ENCODE measurements around the gene PRDM16.

DNA sequence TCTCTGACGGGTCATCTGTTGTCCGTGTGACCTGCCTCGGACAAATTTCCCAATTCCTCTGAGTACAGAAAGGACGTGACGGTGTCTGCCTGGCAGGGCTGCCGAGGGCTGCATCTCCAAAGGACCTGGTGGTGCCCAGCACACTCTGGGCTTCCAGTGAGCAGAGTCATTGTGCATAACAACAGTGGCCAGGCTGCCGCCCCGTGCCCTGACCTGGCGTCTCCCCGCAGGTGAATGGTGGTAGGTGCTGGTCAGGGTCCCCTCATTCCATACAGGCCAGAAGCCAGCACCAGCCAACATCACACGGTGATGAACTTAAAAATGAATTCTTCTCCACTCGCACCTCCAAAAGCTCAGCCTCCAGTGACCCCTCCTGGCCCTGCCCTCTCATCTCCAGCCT, 28.2 kb downstream of the PRDM16 start:
- TF ChIP-seq, protein P1, sequence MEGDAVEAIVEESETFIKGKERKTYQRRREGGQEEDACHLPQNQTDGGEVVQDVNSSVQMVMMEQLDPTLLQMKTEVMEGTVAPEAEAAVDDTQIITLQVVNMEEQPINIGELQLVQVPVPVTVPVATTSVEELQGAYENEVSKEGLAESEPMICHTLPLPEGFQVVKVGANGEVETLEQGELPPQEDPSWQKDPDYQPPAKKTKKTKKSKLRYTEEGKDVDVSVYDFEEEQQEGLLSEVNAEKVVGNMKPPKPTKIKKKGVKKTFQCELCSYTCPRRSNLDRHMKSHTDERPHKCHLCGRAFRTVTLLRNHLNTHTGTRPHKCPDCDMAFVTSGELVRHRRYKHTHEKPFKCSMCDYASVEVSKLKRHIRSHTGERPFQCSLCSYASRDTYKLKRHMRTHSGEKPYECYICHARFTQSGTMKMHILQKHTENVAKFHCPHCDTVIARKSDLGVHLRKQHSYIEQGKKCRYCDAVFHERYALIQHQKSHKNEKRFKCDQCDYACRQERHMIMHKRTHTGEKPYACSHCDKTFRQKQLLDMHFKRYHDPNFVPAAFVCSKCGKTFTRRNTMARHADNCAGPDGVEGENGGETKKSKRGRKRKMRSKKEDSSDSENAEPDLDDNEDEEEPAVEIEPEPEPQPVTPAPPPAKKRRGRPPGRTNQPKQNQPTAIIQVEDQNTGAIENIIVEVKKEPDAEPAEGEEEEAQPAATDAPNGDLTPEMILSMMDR (IDR thresholded peaks at IDR 0.05) = no peak
- TF ChIP-seq POLR2A (IDR thresholded peaks at IDR 0.05) = no peak

Data from testis (tissue), 2 donors.